Measurements from ENCODE around the gene VPS51.

- TF ChIP-seq CTCF (IDR thresholded peaks at IDR 0.05 in 4 of 5, conservative IDR thresholded peaks at IDR 0.05 in 1 of 5), result no peak
- no peak for TF ChIP-seq POLR2A (IDR thresholded peaks at IDR 0.05)
Observed at GRCh38 chr11:65051398-65051858, 44.6 kb upstream of the VPS51 start.

Data from gastrocnemius medialis (tissue), 4 donors.